Endothelial cell of umbilical vein (primary cell): Measurements from ENCODE around the gene NSD1. TPM values are rescaled to one million over a fixed set of nuclear protein-coding genes. Genes with fewer than 3 reads are reported as not detected.

ENCODE experiments used
- BruUV-seq: library from RNA; stranded (reverse); fragments of 400-500 nt; replicated peaks from 2 replicates; lab custom pipeline; 2021; lab: Mats Ljungman, UMichigan
- CTCF ChIA-PET: fragments of 300-600, 350-600 bp; sonication (Branson Sonifier 250); formaldehyde crosslinking; loops from one replicate; lab custom pipeline; 2021; ENCODE audit warnings: antibody characterized with exemption, inconsistent platforms; lab: Charles Lee
- POLR2A ChIA-PET: fragments of 300-600, 350-600 bp; sonication (Branson Sonifier 250); formaldehyde crosslinking; loops from one replicate; lab custom pipeline; 2021; ENCODE audit warnings: antibody characterized with exemption, inconsistent platforms; lab: Charles Lee
- DNase-seq: peaks from one replicate; pipeline ENCODE4 v3.0.0-alpha.2; 2011; ENCODE audit warnings: low read depth, low spot score
- FAIRE-seq: peaks from 2 replicates; lab custom pipeline; 2011; peaks lifted over from hg19 to GRCh38; lab: Jason Lieb, UNC
- H2AFZ ChIP-seq: 2 replicates; pipeline ENCODE4 v1.6.0; 2012; ENCODE audit warnings: low read depth, low read length, control low read depth, inconsistent platforms
- H3K27ac ChIP-seq: 2 replicates; pipeline ENCODE4 v1.5.1; 2011; ENCODE audit warnings: low read depth, mild to moderate bottlenecking, control low read depth, low read length, moderate library complexity; ENCODE audit not compliant: insufficient read depth
- H3K27me3 ChIP-seq, 2 experiments: 2 replicates each; pipeline versions ENCODE4 v1.6.0 to v1.6.1; 2011; ENCODE audit warnings: low read length in 2 of 2, mixed read lengths in 1 of 2; ENCODE audit not compliant: control insufficient read depth in 2 of 2, insufficient read depth in 2 of 2
- H3K36me3 ChIP-seq, 2 experiments: 2 replicates in 1 of 2; 3 replicates in 1 of 2; pipeline ENCODE4 v1.5.1; 2011; ENCODE audit warnings: low read length in 2 of 2, mild to moderate bottlenecking in 1 of 2, moderate library complexity in 1 of 2; ENCODE audit not compliant: control insufficient read depth in 2 of 2, insufficient read depth in 2 of 2; ENCODE audit errors: extremely low read depth in 1 of 2
- H3K4me1 ChIP-seq: 3 replicates; pipeline ENCODE4 v1.5.1; 2011; ENCODE audit warnings: mild to moderate bottlenecking, low read length; ENCODE audit not compliant: control insufficient read depth, insufficient read depth; ENCODE audit errors: extremely low read depth
- H3K4me2 ChIP-seq: 2 replicates; pipeline ENCODE4 v1.6.1; 2011; ENCODE audit warnings: low read length, control low read depth, mixed read lengths; ENCODE audit not compliant: insufficient read depth
- H3K4me3 ChIP-seq, 3 experiments: fragments of 200-600 bp in 1 of 3; sonication (generic), shearing (Covaris generic) in 1 of 3; replicated peaks in 1 of 3; 2 replicates each; pipeline ENCODE4 v1.5.1; 2011 to 2016; ENCODE audit warnings: control low read depth in 3 of 3, low read length in 3 of 3, mild to moderate bottlenecking in 2 of 3, inconsistent platforms in 1 of 3, low read depth in 1 of 3, moderate library complexity in 1 of 3; ENCODE audit not compliant: insufficient read depth in 1 of 3
- H3K79me2 ChIP-seq: 2 replicates; pipeline ENCODE4 v1.6.0; 2012; ENCODE audit warnings: low read length, inconsistent platforms; ENCODE audit not compliant: control insufficient read depth, insufficient read depth
- H3K9ac ChIP-seq: replicated peaks from 2 replicates; pipeline ENCODE3; 2011; ENCODE audit warnings: low read length, control low read depth; ENCODE audit not compliant: insufficient read depth; ENCODE audit errors: extremely low read depth
- H3K9me1 ChIP-seq: replicated peaks from 3 replicates; pipeline ENCODE4 v1.6.0; 2011; ENCODE audit warnings: mild to moderate bottlenecking, low read length; ENCODE audit not compliant: control insufficient read depth, insufficient read depth; ENCODE audit errors: extremely low read depth
- H3K9me3 ChIP-seq: replicated peaks from 2 replicates; pipeline ENCODE4 v1.5.1; 2012; ENCODE audit warnings: low read length, inconsistent platforms; ENCODE audit not compliant: control insufficient read depth, insufficient read depth
- H4K20me1 ChIP-seq: replicated peaks from 2 replicates; pipeline ENCODE3; 2011; ENCODE audit warnings: mild to moderate bottlenecking, low read length; ENCODE audit not compliant: control insufficient read depth, insufficient read depth; ENCODE audit errors: extremely low read depth
- CTCF ChIP-seq, 2 donors: IDR thresholded peaks; 1 replicate in 1 of 2; 2 replicates in 1 of 2; pipeline ENCODE4 v1.5.1; 2011; ENCODE audit warnings: low read length in 2 of 2, mild to moderate bottlenecking in 2 of 2, moderate library complexity in 2 of 2, control low read depth in 1 of 2, inconsistent platforms in 1 of 2, low read depth in 1 of 2; ENCODE audit not compliant: insufficient read depth in 1 of 2; ENCODE audit errors: extremely low read depth in 1 of 2
- EZH2 ChIP-seq: IDR thresholded peaks from 2 replicates; pipeline ENCODE4 v1.6.1; 2012; ENCODE audit warnings: borderline replicate concordance, low read depth, mild to moderate bottlenecking, moderate library complexity, low read length, inconsistent platforms; ENCODE audit not compliant: severe bottlenecking
- FOS ChIP-seq: IDR thresholded peaks from 2 replicates; pipeline ENCODE4 v1.6.1; 2011; ENCODE audit warnings: mild to moderate bottlenecking, low read length, moderate library complexity, borderline replicate concordance; ENCODE audit not compliant: insufficient read depth
- GATA2 ChIP-seq: IDR thresholded peaks from 2 replicates; pipeline ENCODE4 v1.7.0; 2011; ENCODE audit warnings: low read depth, mild to moderate bottlenecking, moderate library complexity, mixed read lengths, low read length; ENCODE audit not compliant: insufficient read length, insufficient read depth
- JUN ChIP-seq: IDR thresholded peaks from 2 replicates; pipeline ENCODE4 v1.6.1; 2011; ENCODE audit warnings: borderline replicate concordance, low read depth; ENCODE audit not compliant: insufficient read length, insufficient read depth
- MAX ChIP-seq: IDR thresholded peaks from 2 replicates; pipeline ENCODE4 v1.6.1; 2011; ENCODE audit not compliant: insufficient read depth, insufficient read length
- MYC ChIP-seq: IDR thresholded peaks from one replicate; pipeline ENCODE4 v1.6.1; 2011; ENCODE audit warnings: mild to moderate bottlenecking, low read depth, low read length
- POLR2A ChIP-seq: IDR thresholded peaks from 2 replicates; pipeline ENCODE4 v1.6.1; 2012; ENCODE audit warnings: low read depth, mild to moderate bottlenecking, control low read depth, low read length
- POLR2AphosphoS5 ChIP-seq: IDR thresholded peaks from 2 replicates; pipeline ENCODE4 v1.6.1; 2012; ENCODE audit warnings: low read depth, mild to moderate bottlenecking, control low read depth, low read length, moderate library complexity; ENCODE audit not compliant: insufficient read depth
- dilution Hi-C: fragments of 300-500 bp; cut with MboI; formaldehyde crosslinking; loops from one replicate; pipeline ENCODE4 v1.15.0; 2019; ENCODE audit warnings: low sequenced_read_pairs; ENCODE audit not compliant: extremely low pct_ligation_motif_present
- intact Hi-C: fragments of 100-400 bp; cut with micrococcal nuclease; formaldehyde crosslinking; loops from one replicate; pipeline ENCODE4 v1.10.0; 2022
- polyA plus RNA-seq, 4 experiments: library from polyadenylated mRNA; depleted of rRNA in 3 of 4; stranded (reverse) in 3 of 4; unstranded in 1 of 4; fragments of >200 nt; gene quantifications; 2 replicates each; pipeline versions ENCODE4 v1.2.1 to v1.2.3, GENCODE V29; 2011 to 2012; ENCODE audit warnings: missing spikeins in 1 of 4
- total RNA-seq: library from RNA; stranded (reverse); gene quantifications from 2 replicates; pipeline ENCODE4 v1.2.3, GENCODE V29; 2021

NSD1 gene
- total and polyA plus RNA-seq, 2 donors (not counting 3 experiments of a cell fraction or from before 2014, with no cell fraction given): 14.4 to 90.4 TPM

- ChIA-PET POLR2A (interaction anchor here (0.7 kb wide), 1 partner anchor 70 kb away, joined by 5 read pairs; no protein-coding TSS in a partner anchor), CTCF (interaction anchor here (0.6 to 4.8 kb wide), 3 partner anchors 9 to 187 kb away, joined by 3 to 30 read pairs (median 4); no protein-coding TSS in a partner anchor)
- peak; percentile 86 for FAIRE-seq
- Histone ChIP-seq H3K36me3 (peaks cover 0 to 13% of the 10 kb centered on the region in 2 experiments), H3K27me3 (no peaks in the 10 kb centered on the region), H4K20me1 (no peaks in the 10 kb centered on the region), H3K4me2 (peak overlapping the region; percentile 34), H3K9me1 (no peaks in the 10 kb centered on the region), H3K79me2 (peaks cover 29% of the 10 kb centered on the region), H3K4me1 (peaks cover 45% of the 10 kb centered on the region), H2AFZ (no peak overlapping the region), H3K4me3 (no peak overlapping the region), H3K27ac (peak overlapping the region; percentile 42), H3K9ac (no peak overlapping the region), H3K9me3 (no peaks in the 10 kb centered on the region)
- intact Hi-C loops: loop anchor here (1.0 to 5.0 kb wide), 2 partner anchors 168 to 186 kb away; partner anchors contain the start of gene NSD1
- BruUV-seq: no TSS peak
- TF ChIP-seq CTCF (IDR thresholded peaks at IDR 0.05; ENCODE audit: extremely low read depth in 1 of 2, insufficient read depth in 1 of 2, low read depth in 1 of 2, low read length in 2 of 2) (peak; percentile 10 to 42), POLR2AphosphoS5 (no peak)
- dilution Hi-C loops: no loop called here
- DNase-seq: peak; percentile 93
Measured at GRCh38 chr5:177300236-177300880, 166.8 kb downstream of the NSD1 start.

- Histone ChIP-seq H3K27me3 (no peaks in the 10 kb centered on the region), H3K27ac (peak overlapping the region; percentile 42), H2AFZ (no peak overlapping the region), H3K79me2 (peaks cover 35% of the 10 kb centered on the region), H4K20me1 (no peaks in the 10 kb centered on the region), H3K9ac (no peak overlapping the region), H3K4me1 (peaks cover 44% of the 10 kb centered on the region), H3K36me3 (peaks cover 0 to 15% of the 10 kb centered on the region in 2 experiments), H3K9me1 (no peaks in the 10 kb centered on the region), H3K4me2 (peak overlapping the region; percentile 34), H3K4me3 (no peak overlapping the region), H3K9me3 (no peaks in the 10 kb centered on the region)
- FAIRE-seq (peak; percentile 38), DNase-seq (no peak)
- TF ChIP-seq MAX (no peak), MYC (no peak), GATA2 (no peak), POLR2A (no peak), POLR2AphosphoS5 (no peak), JUN (no peak), FOS (no peak), CTCF (IDR thresholded peaks at IDR 0.05; ENCODE audit: extremely low read depth in 1 of 2, insufficient read depth in 1 of 2, low read depth in 1 of 2, low read length in 2 of 2) (no peak), EZH2 (no peak)
- CTCF ChIA-PET: interaction anchor here (1.6 to 4.8 kb wide), 3 partner anchors 8 to 187 kb away, joined by 3 to 30 read pairs (median 4); no protein-coding TSS in a partner anchor
- no TSS peak for BruUV-seq
- dilution Hi-C loops (no loop called here), intact Hi-C loops (loop anchor here (1.0 to 5.0 kb wide), 2 partner anchors 169 to 187 kb away; partner anchors contain the start of gene NSD1)
- POLR2A ChIA-PET: no interaction called here
Measured at GRCh38 chr5:177300951-177301350, 167.4 kb downstream of the NSD1 start.
